B cell (primary cell): Measurements from ENCODE around the gene ZNF329. TPM values are rescaled to one million over a fixed set of nuclear protein-coding genes. Genes with fewer than 3 reads are reported as not detected.

Experiments
- ATAC-seq: fragments of 200-7000 bp; cut with Tn5 transposase; one replicate; pipeline ENCODE4 v1.10.0; 2021; ENCODE audit warnings: low read depth, mild to moderate bottlenecking, moderate number of reproducible peaks, moderate library complexity
- CTCF ChIA-PET: fragments of 350-600 bp; sonication (Branson Sonifier 250); formaldehyde crosslinking; loops from one replicate; lab custom pipeline; 2021; ENCODE audit warnings: antibody characterized with exemption, inconsistent platforms; lab: Charles Lee
- POLR2A ChIA-PET: fragments of 350-600 bp; sonication (Branson Sonifier 250); formaldehyde crosslinking; loops from one replicate; lab custom pipeline; 2021; ENCODE audit warnings: antibody characterized with exemption; lab: Charles Lee
- DNase-seq: peaks from one replicate; pipeline ENCODE4 v3.0.0; 2013
- H2AFZ ChIP-seq: 2 replicates; pipeline ENCODE4 v1.6.1; 2012; ENCODE audit warnings: mild to moderate bottlenecking, low read depth, low read length; ENCODE audit not compliant: insufficient read depth, poor library complexity, severe bottlenecking
- H3K27ac ChIP-seq, 2 donors: 1 replicate in 1 of 2; 2 replicates in 1 of 2; pipeline ENCODE4 v1.5.1; 2012 to 2013; ENCODE audit warnings: low read length in 2 of 2, mild to moderate bottlenecking in 2 of 2, moderate library complexity in 1 of 2
- H3K27me3 ChIP-seq, 4 experiments: fragments of 200-600 bp in 1 of 4; sonication (generic) in 1 of 4; replicated peaks in 1 of 4; 1 replicate in 2 of 4; 2 replicates in 2 of 4; pipeline versions ENCODE4 v1.6.1 to v1.7.0; 2013 to 2016; ENCODE audit warnings: low read length in 3 of 4, mild to moderate bottlenecking in 2 of 4, mixed read lengths in 1 of 4, moderate library complexity in 1 of 4; ENCODE audit not compliant: insufficient read depth in 4 of 4, control insufficient read depth in 3 of 4; ENCODE audit errors: control extremely low read depth in 1 of 4
- H3K36me3 ChIP-seq, 2 experiments: replicated peaks in 1 of 2; 1 replicate in 1 of 2; 2 replicates in 1 of 2; pipeline versions ENCODE4 v1.6.1 to v1.7.1; 2013; ENCODE audit warnings: low read length in 1 of 2; ENCODE audit not compliant: insufficient read depth in 2 of 2, control insufficient read depth in 1 of 2; ENCODE audit errors: control extremely low read depth in 1 of 2, extremely low read depth in 1 of 2
- H3K4me1 ChIP-seq, 2 donors: fragments of 200-600 bp in 1 of 2; sonication (generic) in 1 of 2; 1 replicate in 1 of 2; 2 replicates in 1 of 2; pipeline versions ENCODE4 v1.5.1 to v1.6.1; 2013 to 2017; ENCODE audit warnings: low read length in 2 of 2; ENCODE audit not compliant: control insufficient read depth in 2 of 2, insufficient read depth in 2 of 2
- H3K4me2 ChIP-seq: replicated peaks from 2 replicates; pipeline ENCODE3; 2012; ENCODE audit warnings: mild to moderate bottlenecking, low read depth, low read length; ENCODE audit not compliant: poor library complexity, severe bottlenecking
- H3K4me3 ChIP-seq, 5 experiments: fragments of 200-600 bp in 1 of 5; sonication (generic) in 1 of 5; 1 replicate in 3 of 5; 2 replicates in 2 of 5; pipeline versions ENCODE4 v1.5.1 to v1.7.0; 2011 to 2016; ENCODE audit warnings: low read length in 4 of 5, mild to moderate bottlenecking in 4 of 5, low read depth in 2 of 5, control low read depth in 1 of 5, moderate library complexity in 1 of 5; ENCODE audit not compliant: insufficient read depth in 1 of 5; ENCODE audit errors: control extremely low read depth in 1 of 5, extremely low read depth in 1 of 5
- H3K79me2 ChIP-seq: fragments of 200-600 bp; sonication (generic); one replicate; pipeline ENCODE4 v1.6.0; 2016; ENCODE audit warnings: low read length; ENCODE audit not compliant: control insufficient read depth, insufficient read depth
- H3K9ac ChIP-seq: fragments of 200-600 bp; sonication (generic); 2 replicates; pipeline ENCODE4 v1.6.1; 2017; ENCODE audit warnings: mild to moderate bottlenecking, low read length, moderate library complexity
- H3K9me3 ChIP-seq, 3 donors: one replicate each; pipeline versions ENCODE4 v1.6.1 to v1.7.1; 2013; ENCODE audit warnings: low read length in 2 of 3; ENCODE audit not compliant: control insufficient read depth in 2 of 3, insufficient read depth in 1 of 3; ENCODE audit errors: control extremely low read depth in 1 of 3
- H4K20me1 ChIP-seq: 2 replicates; pipeline ENCODE4 v1.6.0; 2012; ENCODE audit warnings: mild to moderate bottlenecking, low read length; ENCODE audit not compliant: insufficient read depth, control insufficient read depth, poor library complexity, severe bottlenecking
- H3K27ac Mint-ChIP-seq: one replicate; pipeline ENCODE4 v1.8.0; 2021; ENCODE audit warnings: mixed read lengths
- H3K27me3 Mint-ChIP-seq: one replicate; pipeline ENCODE4 v1.8.0; 2021; ENCODE audit warnings: mixed read lengths
- H3K4me1 Mint-ChIP-seq: one replicate; pipeline ENCODE4 v1.8.0; 2021; ENCODE audit warnings: mixed read lengths
- H3K4me3 Mint-ChIP-seq: one replicate; pipeline ENCODE4 v1.8.0; 2021; ENCODE audit warnings: mixed read lengths
- H3K9me3 Mint-ChIP-seq: one replicate; pipeline ENCODE4 v1.8.0; 2022; ENCODE audit warnings: mixed read lengths; ENCODE audit not compliant: insufficient read depth
- EZH2 ChIP-seq: IDR thresholded peaks from 2 replicates; pipeline ENCODE4 v1.6.1; 2012; ENCODE audit warnings: borderline replicate concordance, low read depth, mild to moderate bottlenecking, moderate library complexity, low read length; ENCODE audit not compliant: insufficient read depth, poor library complexity, severe bottlenecking
- WGBS: methylation state at CpG from one replicate; pipeline ENCODE4 v1.1.5; 2013; ENCODE audit warnings: missing lambda C conversion rate; ENCODE audit not compliant: insufficient coverage; 5-methylcytosine and 5-hydroxymethylcytosine counted together
- intact Hi-C: fragments of 100-400 bp; cut with micrococcal nuclease; formaldehyde crosslinking; loops from one replicate; pipeline ENCODE4 v1.10.0; 2022
- polyA plus RNA-seq: library from polyadenylated mRNA; depleted of rRNA; stranded (reverse); fragments of >200 nt; gene quantifications from 2 replicates; pipeline ENCODE4 v1.2.3, GENCODE V29; 2012
- total RNA-seq, 2 donors: library from RNA; stranded (reverse); fragments of 120-200 nt in 1 of 2; gene quantifications; 1 replicate in 1 of 2; 2 replicates in 1 of 2; pipeline versions ENCODE4 v1.2.3 to v1.2.4, GENCODE V29; 2013 to 2022
- TF ChIP-seq, protein P1 (sequence below): fragments of 200-600 bp; IDR thresholded peaks from one replicate; pipeline ENCODE4 v1.8.0; 2022; ENCODE audit warnings: antibody characterized with exemption, mild to moderate bottlenecking

ZNF329 gene
- total and polyA plus RNA-seq, 2 donors (not counting 1 experiment from before 2014, with no cell fraction given) = 5.4 to 12.5 TPM

DNA sequence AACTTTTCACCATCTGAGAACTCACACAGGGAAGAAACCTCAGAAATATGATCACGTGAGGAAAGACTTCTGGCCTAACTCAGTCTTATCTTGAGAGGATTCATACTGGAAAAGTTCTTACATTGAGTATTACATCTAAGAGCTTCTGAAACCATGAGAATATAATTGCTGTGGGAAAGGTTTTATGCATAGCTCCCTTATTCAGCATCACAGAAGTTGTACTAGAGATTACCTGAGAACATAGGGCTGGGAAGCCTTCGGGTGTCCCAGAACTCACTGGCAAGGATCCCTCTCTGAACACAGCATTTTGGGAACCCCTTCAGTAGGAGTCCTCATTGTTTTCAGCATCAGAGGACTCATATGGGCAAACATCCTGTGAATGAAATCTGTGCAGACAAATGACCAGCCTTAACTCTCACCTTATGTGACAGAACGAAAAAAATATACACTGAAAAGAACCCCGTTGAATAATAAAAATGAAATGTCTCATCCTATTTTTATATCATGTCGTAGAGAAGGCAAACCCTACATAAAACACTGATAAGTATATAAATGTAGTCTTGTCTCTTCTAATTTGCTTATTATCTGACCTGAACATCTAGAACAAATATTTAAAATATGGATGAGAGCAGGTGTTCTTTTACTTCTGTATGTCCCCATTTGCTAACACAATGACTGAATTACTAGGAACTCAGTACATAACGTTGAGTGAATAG, 46.5 kb upstream of the ZNF329 start:
- H3K27ac Mint-ChIP-seq = no peak overlapping the region
- H2AFZ ChIP-seq = no peak overlapping the region
- no peaks in the 10 kb centered on the region for H3K27me3 Mint-ChIP-seq
- intact Hi-C loops = no loop called here
- H3K79me2 ChIP-seq = peaks cover 8% of the 10 kb centered on the region
- no peak overlapping the region for H3K4me3 Mint-ChIP-seq
- no peaks in the 10 kb centered on the region for H3K27me3 ChIP-seq
- CTCF ChIA-PET = no interaction called here
- no peak overlapping the region for H3K27ac ChIP-seq
- DNase-seq = peak; percentile 54
- H3K9ac ChIP-seq = no peak overlapping the region
- TF ChIP-seq EZH2 = no peak
- TF ChIP-seq, protein P1, sequence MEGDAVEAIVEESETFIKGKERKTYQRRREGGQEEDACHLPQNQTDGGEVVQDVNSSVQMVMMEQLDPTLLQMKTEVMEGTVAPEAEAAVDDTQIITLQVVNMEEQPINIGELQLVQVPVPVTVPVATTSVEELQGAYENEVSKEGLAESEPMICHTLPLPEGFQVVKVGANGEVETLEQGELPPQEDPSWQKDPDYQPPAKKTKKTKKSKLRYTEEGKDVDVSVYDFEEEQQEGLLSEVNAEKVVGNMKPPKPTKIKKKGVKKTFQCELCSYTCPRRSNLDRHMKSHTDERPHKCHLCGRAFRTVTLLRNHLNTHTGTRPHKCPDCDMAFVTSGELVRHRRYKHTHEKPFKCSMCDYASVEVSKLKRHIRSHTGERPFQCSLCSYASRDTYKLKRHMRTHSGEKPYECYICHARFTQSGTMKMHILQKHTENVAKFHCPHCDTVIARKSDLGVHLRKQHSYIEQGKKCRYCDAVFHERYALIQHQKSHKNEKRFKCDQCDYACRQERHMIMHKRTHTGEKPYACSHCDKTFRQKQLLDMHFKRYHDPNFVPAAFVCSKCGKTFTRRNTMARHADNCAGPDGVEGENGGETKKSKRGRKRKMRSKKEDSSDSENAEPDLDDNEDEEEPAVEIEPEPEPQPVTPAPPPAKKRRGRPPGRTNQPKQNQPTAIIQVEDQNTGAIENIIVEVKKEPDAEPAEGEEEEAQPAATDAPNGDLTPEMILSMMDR = no peak
- ATAC-seq = no peak
- H3K4me2 ChIP-seq = no peak overlapping the region
- 100% methylated on average over 2 of the region's 6 CpGs for WGBS
- peak overlapping the region in 1 of 5 experiments; percentile 16 for H3K4me3 ChIP-seq
- peaks cover 33% of the 10 kb centered on the region for H3K9me3 Mint-ChIP-seq
- peaks cover 30 to 95% (median 86%) of the 10 kb centered on the region in 3 donors for H3K9me3 ChIP-seq
- POLR2A ChIA-PET = interaction anchor here (0.6 kb wide), 1 partner anchor 241 kb away, joined by 3 read pairs; no protein-coding TSS in a partner anchor
- no peaks in the 10 kb centered on the region for H3K4me1 Mint-ChIP-seq
- H3K36me3 ChIP-seq = peaks cover 26 to 72% of the 10 kb centered on the region in 2 experiments
- no peaks in the 10 kb centered on the region for H3K4me1 ChIP-seq
- no peaks in the 10 kb centered on the region for H4K20me1 ChIP-seq

DNA sequence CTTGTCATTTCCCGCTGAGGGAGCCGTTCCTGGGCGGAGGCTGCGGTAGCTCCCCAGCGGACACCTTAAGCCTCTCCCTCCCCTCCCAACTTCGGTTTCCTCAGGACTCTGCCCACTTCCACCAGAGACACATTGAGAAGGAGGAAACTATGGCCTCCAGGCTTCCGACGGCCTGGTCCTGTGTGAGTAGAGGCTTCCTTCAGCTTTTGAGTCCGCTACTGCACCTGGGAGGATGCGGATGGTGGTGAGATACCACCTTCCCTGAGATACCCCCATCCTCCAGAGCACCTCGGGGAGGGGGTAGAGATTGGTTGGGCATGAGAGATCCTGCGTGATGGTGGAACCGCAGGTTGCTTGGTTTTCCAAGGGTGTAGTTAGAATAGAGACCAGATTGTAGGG, 33.2 kb upstream of the ZNF329 start:
- 37% methylated on average over 4 of the region's 13 CpGs for WGBS
- Histone ChIP-seq H3K27ac (peak overlapping the region; percentile 99 to 100), H3K9me3 (peaks cover 8 to 91% (median 69%) of the 10 kb centered on the region in 3 donors), H3K79me2 (peaks cover 40% of the 10 kb centered on the region), H3K36me3 (peaks cover 7 to 33% of the 10 kb centered on the region in 2 experiments), H3K4me3 (peak overlapping the region; percentile 78 to 100 (median 88)), H3K9ac (peak overlapping the region; percentile 98), H2AFZ (peak overlapping the region; percentile 85), H4K20me1 (no peaks in the 10 kb centered on the region), H3K27me3 (no peaks in the 10 kb centered on the region), H3K4me1 (peaks cover 12 to 20% of the 10 kb centered on the region in 2 donors), H3K4me2 (peak overlapping the region; percentile 81)
- TF ChIP-seq, protein P1 = no peak
- TF ChIP-seq EZH2 = no peak
- POLR2A ChIA-PET = interaction anchor here (1.0 to 1.6 kb wide), 9 partner anchors 10 to 551 kb away, joined by 3 to 7 read pairs (median 4); partner anchors contain the start of genes ZNF132, ZNF211, ZNF329 and ZNF497
- Mint-ChIP-seq H3K4me3 (peak overlapping the region; percentile 96), H3K4me1 (peaks cover 26% of the 10 kb centered on the region), H3K9me3 (peaks cover 15% of the 10 kb centered on the region), H3K27me3 (no peaks in the 10 kb centered on the region), H3K27ac (peak overlapping the region; percentile 100)
- intact Hi-C loops = loop anchor here (1.0 to 2.0 kb wide), 8 partner anchors 33 to 293 kb away; partner anchors contain the start of genes ERVK3-1, ZNF132, ZNF329 and ZNF446
- CTCF ChIA-PET = interaction anchor here (0.8 to 1.2 kb wide), 3 partner anchors 28 to 336 kb away, joined by 3 read pairs; partner anchors contain the start of gene ZBTB45
- ATAC-seq = no peak
- DNase-seq = no peak
